ENCODE results near the gene REC8.

The REC8 gene

DNA sequence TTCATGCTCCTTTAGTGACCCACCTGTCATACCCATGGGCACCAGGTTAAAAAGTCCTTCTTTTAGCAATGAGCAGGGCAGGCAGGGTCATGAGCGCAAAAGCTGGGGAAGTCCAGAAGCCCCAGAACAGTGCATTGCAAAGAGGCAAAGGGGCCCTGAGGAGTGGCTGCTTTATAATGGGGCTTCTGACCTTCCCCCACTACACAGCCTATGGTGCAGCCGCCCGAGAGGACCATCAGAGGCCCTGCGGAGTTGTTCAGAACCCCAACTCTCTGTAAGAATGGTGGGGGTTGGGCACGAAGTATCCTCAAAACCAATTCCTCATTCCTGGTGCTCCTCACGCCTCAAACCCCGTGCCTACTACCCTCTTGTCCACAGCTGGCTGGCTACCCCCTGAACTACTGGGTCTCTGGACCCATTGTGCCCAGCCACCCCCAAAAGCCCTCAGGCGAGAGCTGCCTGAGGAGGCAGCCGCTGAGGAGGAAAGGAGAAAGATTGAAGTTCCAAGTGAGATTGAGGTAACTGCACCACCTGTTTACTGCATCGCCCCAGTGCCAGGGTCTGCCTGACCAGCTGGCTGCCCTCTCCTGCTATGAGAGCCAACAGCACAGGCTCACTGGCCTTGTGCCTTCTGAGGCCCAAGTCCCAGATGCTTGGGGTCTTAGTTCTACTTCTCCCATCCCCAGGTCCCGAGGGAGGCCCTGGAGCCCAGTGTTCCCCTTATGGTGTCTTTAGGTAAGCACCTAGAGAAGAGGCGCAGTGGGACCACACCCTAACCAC is 6.7 kb downstream of the REC8 start:
- H3K4me3 ChIP-seq (ENCODE audit: low read length) = no peak overlapping the region
- H3K27ac ChIP-seq (ENCODE audit: low read depth, low read length) = no peak overlapping the region
- 90% methylated on average over 12 of the region's 12 CpGs for WGBS
- H3K9ac ChIP-seq (ENCODE audit: low read depth, low read length) = no peak overlapping the region; the same call in 1 of the 2 replicates
- peaks cover 79% of the 10 kb centered on the region for H3K36me3 ChIP-seq (ENCODE audit: insufficient read depth, low read length)
- H3K9me3 ChIP-seq (ENCODE audit: insufficient read depth, low read depth, low read length) = no peaks in the 10 kb centered on the region
- H3K27me3 ChIP-seq (ENCODE audit: insufficient read depth, low read length) = no peaks in the 10 kb centered on the region
- no peaks in the 10 kb centered on the region for H3K4me1 ChIP-seq (ENCODE audit: insufficient read depth, low read length)

DNA sequence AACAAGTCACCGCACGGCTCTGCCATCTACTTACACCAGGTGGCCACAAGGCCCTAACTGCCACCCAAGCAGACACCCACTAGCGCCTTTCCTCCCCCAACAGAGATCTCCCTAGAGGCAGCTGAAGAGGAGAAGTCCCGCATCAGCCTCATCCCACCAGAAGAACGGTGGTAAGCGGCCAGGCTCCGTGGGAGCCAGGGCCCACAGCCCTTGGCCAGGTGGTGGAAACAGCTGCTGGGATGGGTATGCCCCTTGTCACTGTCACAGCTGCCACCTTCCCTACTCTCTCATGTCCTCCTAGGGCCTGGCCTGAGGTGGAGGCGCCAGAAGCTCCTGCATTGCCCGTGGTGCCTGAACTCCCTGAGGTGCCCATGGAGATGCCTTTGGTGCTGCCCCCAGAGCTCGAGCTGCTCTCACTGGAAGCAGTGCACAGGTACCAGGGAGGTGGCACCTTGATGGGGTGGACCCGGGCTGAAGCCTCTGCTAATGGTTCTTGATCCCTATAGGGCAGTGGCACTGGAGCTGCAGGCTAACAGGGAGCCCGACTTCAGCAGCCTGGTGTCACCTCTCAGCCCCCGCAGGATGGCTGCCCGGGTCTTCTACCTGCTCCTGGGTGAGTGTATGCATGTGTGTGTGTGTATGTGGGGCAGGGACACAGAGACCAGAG is 7.5 kb downstream of the REC8 start:
- 94% methylated on average over 14 of the region's 14 CpGs for WGBS

DNA sequence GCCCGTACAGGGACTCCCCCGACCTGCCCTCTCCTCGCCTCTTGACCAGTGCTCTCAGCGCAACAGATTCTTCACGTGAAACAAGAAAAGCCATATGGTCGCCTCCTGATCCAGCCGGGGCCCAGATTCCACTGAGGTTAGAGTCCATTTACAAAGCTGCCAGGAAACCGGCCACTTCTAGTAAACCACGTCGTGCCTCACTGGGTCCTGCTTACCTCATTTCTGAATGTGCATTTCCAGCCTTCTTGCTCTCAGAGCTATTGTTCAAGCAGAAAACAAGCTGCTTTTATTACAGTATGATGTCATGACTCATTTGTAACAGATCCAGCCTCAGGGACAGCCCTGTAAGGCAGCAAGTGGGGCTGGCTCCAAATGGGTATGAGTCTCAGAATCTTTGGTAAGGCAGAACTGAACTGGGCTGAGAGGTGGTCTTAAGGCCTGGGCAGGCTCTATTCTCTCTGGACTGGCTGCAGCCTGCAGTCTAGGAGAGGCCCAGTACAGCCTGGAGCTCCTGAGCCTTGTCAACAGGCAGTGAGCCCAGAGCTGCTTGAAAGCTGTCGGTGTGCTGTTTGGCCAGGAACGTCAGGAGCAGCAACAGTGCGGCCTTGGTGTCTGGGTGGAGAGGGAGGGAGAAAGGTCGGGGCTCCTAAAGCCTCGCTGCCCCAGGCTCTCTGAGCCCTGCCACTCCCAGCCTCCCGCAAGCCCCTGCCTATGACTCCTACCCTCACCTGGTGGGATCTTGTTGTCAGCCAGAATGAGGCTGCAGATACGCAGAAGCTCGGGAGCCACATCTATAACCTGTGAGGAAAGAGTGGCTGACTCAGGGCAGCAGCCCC is 8.3 kb downstream of the REC8 start:
- peaks cover 89% of the 10 kb centered on the region for H3K36me3 ChIP-seq (ENCODE audit: insufficient read depth, low read length)
- 93% methylated on average over 18 of the region's 18 CpGs for WGBS
- no peaks in the 10 kb centered on the region for H3K27me3 ChIP-seq (ENCODE audit: insufficient read depth, low read length)
- H3K9me3 ChIP-seq (ENCODE audit: insufficient read depth, low read depth, low read length) = no peaks in the 10 kb centered on the region
- H3K27ac ChIP-seq (ENCODE audit: low read depth, low read length) = no peak overlapping the region
- no peaks in the 10 kb centered on the region for H3K4me1 ChIP-seq (ENCODE audit: insufficient read depth, low read length)
- no peak overlapping the region for H3K4me3 ChIP-seq (ENCODE audit: low read length)
- no peak overlapping the region for H3K9ac ChIP-seq (ENCODE audit: low read depth, low read length)

More for the DNA sequence above, 7.5 kb downstream of the REC8 start:
- Histone ChIP-seq H3K4me1 (ENCODE audit: insufficient read depth, low read length) (no peaks in the 10 kb centered on the region), H3K27ac (ENCODE audit: low read depth, low read length) (no peak overlapping the region), H3K9ac (ENCODE audit: low read depth, low read length) (no peak overlapping the region), H3K9me3 (ENCODE audit: insufficient read depth, low read depth, low read length) (no peaks in the 10 kb centered on the region), H3K4me3 (ENCODE audit: low read length) (no peak overlapping the region), H3K36me3 (ENCODE audit: insufficient read depth, low read length) (peaks cover 86% of the 10 kb centered on the region), H3K27me3 (ENCODE audit: insufficient read depth, low read length) (no peaks in the 10 kb centered on the region)

DNA sequence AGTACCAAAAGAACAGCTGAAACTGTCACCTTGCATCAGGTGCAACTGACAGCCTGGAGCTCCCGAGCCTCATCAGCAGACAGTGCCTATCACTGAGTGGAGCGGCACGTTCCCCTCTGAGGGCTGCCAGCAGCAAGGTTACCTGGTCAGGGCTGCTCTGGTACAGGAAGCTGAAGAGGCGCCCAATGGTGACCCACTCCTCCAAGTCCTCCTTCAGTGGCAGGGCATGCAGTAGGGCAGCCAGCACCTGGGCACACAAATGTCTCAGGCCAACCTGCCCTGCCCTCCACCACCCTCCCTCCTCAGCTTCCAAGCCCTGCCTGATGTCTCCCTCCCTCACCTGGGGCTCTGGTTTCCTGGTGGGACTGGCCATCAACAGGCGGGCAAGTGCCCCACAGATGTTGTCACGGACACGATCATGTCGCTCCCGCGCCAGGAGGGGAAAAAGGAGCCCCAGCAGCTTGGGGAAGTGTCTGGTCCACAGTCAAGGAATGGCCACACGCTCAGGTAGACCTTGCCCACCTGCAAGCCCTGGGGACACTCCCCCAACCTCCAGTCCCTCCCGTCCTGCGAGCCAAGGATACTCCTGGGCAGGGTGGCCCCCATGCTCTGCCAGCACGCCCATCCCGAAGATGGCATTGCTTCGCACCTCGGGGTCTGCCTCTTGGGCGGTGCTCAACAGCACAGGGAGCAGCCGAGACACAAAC is 9.6 kb downstream of the REC8 start:
- no peaks in the 10 kb centered on the region for H3K4me1 ChIP-seq (ENCODE audit: insufficient read depth, low read length)
- H3K36me3 ChIP-seq (ENCODE audit: insufficient read depth, low read length) = peaks cover 97% of the 10 kb centered on the region
- no peaks in the 10 kb centered on the region for H3K27me3 ChIP-seq (ENCODE audit: insufficient read depth, low read length)
- H3K27ac ChIP-seq (ENCODE audit: low read depth, low read length) = no peak overlapping the region
- WGBS = 94% methylated on average over 19 of the region's 19 CpGs
- no peak overlapping the region for H3K9ac ChIP-seq (ENCODE audit: low read depth, low read length)
- H3K9me3 ChIP-seq (ENCODE audit: insufficient read depth, low read depth, low read length) = no peaks in the 10 kb centered on the region
- H3K4me3 ChIP-seq (ENCODE audit: low read length) = no peak overlapping the region

DNA sequence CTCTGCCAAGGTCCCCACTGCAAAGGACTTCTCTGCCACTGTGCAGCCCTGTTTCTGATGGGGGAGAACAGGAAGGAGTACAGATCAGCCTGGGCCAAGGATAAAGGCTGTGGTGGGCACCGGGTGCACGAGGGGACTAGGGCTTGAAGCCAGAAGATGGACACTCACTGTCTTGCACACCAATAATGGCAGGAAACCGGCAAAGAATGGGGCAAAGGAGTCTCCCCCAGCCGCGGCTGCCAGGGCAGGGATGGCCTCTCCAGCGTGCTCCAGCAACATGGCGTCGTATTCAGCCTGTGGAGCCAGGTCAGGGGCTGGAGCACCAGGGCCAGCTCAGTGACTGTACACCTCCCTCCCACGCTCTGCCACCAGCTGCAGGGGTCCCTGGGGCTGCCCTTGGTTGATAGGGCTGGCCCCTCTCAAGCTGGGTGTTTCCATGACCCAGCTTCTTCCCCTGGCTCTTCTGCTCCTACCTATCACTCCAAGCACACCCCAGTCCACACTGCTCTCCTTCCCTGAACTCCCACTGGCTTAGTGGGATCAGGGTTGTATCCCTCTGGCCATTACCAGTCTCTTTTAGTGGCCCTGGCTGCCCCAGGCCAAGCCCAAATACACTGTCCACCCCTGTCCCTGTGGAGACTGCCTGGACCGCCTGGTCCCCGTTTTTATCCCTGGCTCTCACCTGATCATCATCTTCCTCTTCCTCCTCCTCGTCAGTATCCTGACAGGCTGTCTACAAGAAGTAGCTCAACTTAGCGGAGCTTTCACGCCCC is 10.4 kb downstream of the REC8 start:
- Histone ChIP-seq H3K9ac (ENCODE audit: low read depth, low read length) (no peak overlapping the region), H3K27ac (ENCODE audit: low read depth, low read length) (no peak overlapping the region), H3K27me3 (ENCODE audit: insufficient read depth, low read length) (no peaks in the 10 kb centered on the region), H3K9me3 (ENCODE audit: insufficient read depth, low read depth, low read length) (no peaks in the 10 kb centered on the region), H3K4me1 (ENCODE audit: insufficient read depth, low read length) (no peaks in the 10 kb centered on the region), H3K36me3 (ENCODE audit: insufficient read depth, low read length) (peaks cover 98% of the 10 kb centered on the region), H3K4me3 (ENCODE audit: low read length) (no peak overlapping the region)
- 92% methylated on average over 14 of the region's 14 CpGs for WGBS

DNA sequence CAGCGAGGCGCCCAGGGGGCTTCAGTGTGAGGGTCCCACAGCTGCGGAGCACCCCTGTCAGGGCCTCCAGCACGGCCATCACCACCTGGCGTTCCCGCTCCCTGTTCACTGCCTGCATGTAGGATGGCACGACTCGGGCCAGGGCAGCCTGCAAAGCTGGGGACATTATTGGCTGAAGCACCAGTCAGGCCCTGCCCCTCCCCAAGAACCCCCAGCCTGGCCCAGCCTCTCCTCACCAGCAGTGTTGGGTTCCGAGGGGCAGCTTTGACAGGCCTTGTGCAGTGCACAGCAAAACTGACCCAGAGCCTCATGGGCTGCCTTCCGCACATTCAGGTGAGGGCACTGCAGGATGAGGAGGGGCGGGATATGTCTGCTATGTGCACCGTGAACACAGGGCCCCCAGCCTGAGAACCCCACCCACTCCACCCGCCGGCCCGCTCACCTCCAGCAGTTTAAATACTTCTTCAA is 11.2 kb downstream of the REC8 start:
- Histone ChIP-seq H3K9ac (ENCODE audit: low read depth, low read length) (no peak overlapping the region), H3K27ac (ENCODE audit: low read depth, low read length) (no peak overlapping the region), H3K4me1 (ENCODE audit: insufficient read depth, low read length) (peaks cover 5% of the 10 kb centered on the region; the same call in 1 of the 2 replicates), H3K27me3 (ENCODE audit: insufficient read depth, low read length) (no peaks in the 10 kb centered on the region), H3K4me3 (ENCODE audit: low read length) (no peak overlapping the region), H3K36me3 (ENCODE audit: insufficient read depth, low read length) (peaks cover 96% of the 10 kb centered on the region), H3K9me3 (ENCODE audit: insufficient read depth, low read depth, low read length) (no peaks in the 10 kb centered on the region)
- 94% methylated on average over 15 of the region's 15 CpGs for WGBS

DNA sequence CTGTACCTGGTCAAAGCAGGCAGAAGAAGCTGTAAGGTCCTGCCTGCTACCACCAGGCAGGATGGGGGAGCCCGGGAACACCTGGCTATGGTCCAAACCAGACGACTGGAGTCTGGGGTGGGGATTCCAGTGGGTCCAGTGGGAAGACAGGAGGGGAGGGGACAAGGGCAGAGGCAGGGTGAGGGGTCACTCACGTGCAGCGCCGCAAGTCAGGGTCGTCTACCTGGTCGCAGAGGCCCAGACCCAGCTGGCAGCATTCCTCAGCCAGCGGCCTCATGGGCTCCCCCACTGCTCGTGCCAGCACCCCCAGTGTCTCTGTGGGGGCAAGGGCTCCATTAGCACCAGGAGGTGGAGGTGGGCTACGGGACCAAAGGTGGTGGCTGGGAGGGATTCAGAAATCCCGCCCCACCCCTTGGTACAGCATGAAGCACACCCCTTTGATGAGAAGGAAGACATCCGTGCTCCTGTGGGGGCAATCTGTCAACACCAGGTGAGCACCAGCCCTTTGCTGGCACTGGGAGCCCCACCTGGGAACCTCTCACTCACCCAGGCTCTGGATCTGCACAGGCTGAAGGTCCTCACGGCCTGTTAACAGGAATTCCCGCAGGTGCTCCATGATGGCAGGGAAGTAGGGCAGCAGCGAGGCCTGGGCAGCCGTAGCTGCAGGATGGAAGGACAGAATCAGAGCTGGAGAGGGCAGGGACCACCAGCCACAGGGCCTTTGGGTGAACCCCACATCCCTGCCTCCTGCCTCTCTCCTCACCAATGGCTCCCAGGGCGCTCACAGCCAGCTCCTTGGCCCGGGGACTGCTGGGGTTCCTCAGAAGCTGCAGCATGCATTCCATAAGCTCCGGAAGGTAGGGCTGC is 12.5 kb downstream of the REC8 start:
- peaks cover 9% of the 10 kb centered on the region; the same call in 1 of the 2 replicates for H3K4me1 ChIP-seq (ENCODE audit: insufficient read depth, low read length)
- no peak overlapping the region for H3K4me3 ChIP-seq (ENCODE audit: low read length)
- H3K36me3 ChIP-seq (ENCODE audit: insufficient read depth, low read length) = peaks cover 83% of the 10 kb centered on the region
- no peak overlapping the region for H3K27ac ChIP-seq (ENCODE audit: low read depth, low read length)
- H3K9ac ChIP-seq (ENCODE audit: low read depth, low read length) = no peak overlapping the region
- no peaks in the 10 kb centered on the region for H3K27me3 ChIP-seq (ENCODE audit: insufficient read depth, low read length)
- WGBS = 93% methylated on average over 19 of the region's 19 CpGs
- H3K9me3 ChIP-seq (ENCODE audit: insufficient read depth, low read depth, low read length) = no peaks in the 10 kb centered on the region

DNA sequence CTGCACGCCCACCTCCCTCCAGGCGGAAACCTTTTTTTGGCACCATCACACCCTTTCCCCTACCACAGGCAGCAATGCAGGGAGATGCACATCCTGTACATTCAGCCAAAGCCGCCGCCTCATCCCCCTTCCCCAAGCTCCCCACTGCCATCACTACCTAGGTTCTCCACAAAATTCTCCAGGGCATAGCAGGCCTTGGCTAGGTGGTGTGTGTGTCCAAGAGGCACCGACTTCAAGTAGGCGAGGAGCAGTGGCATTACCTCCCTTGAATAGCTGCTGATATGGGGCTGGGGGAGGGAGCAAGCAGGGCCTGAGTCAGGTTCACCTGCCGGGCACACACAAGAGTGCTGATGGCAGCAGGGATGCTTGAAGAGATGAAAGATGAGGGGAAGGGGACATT is 13.1 kb downstream of the REC8 start:
- H3K27me3 ChIP-seq (ENCODE audit: insufficient read depth, low read length) = no peaks in the 10 kb centered on the region
- no peak overlapping the region for H3K9ac ChIP-seq (ENCODE audit: low read depth, low read length)
- H3K4me3 ChIP-seq (ENCODE audit: low read length) = no peak overlapping the region
- no peak overlapping the region for H3K27ac ChIP-seq (ENCODE audit: low read depth, low read length)
- peaks cover 9% of the 10 kb centered on the region; the same call in 1 of the 2 replicates for H3K4me1 ChIP-seq (ENCODE audit: insufficient read depth, low read length)
- H3K9me3 ChIP-seq (ENCODE audit: insufficient read depth, low read depth, low read length) = no peaks in the 10 kb centered on the region
- peaks cover 81% of the 10 kb centered on the region for H3K36me3 ChIP-seq (ENCODE audit: insufficient read depth, low read length)
- 91% methylated on average over 7 of the region's 7 CpGs for WGBS

DNA sequence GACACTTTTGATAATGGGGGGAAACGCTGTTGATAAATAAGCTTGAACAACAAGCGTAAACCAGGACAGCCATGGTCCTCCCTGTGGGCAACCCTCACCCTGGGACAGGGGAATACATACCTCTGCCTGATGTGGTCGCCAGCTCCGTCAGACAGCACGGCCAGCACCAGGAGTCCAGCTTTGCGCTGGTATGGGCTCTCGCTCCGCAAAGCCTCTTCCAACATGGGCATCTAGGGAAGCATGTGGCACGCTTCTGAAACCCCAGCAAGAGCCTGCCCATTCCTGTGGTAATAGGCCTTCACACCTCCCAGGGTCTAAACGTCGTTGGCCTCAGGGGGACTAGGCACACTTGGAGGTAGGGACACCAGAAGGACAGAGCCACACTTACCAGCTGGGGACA is 13.9 kb downstream of the REC8 start:
- H3K9ac ChIP-seq (ENCODE audit: low read depth, low read length) = no peak overlapping the region
- peaks cover 77% of the 10 kb centered on the region for H3K36me3 ChIP-seq (ENCODE audit: insufficient read depth, low read length)
- no peaks in the 10 kb centered on the region for H3K27me3 ChIP-seq (ENCODE audit: insufficient read depth, low read length)
- no peak overlapping the region for H3K4me3 ChIP-seq (ENCODE audit: low read length)
- H3K27ac ChIP-seq (ENCODE audit: low read depth, low read length) = no peak overlapping the region
- H3K4me1 ChIP-seq (ENCODE audit: insufficient read depth, low read length) = peaks cover 9% of the 10 kb centered on the region; the same call in 1 of the 2 replicates
- no peaks in the 10 kb centered on the region for H3K9me3 ChIP-seq (ENCODE audit: insufficient read depth, low read depth, low read length)
- WGBS = 95% methylated on average over 11 of the region's 11 CpGs
